GM21423 (cell line): ENCODE data around the gene UBR4.

Source experiments
- ATAC-seq: cut with Tn5 transposase; IDR thresholded peaks from one replicate; pipeline ENCODE4 v1.9.1; 2021; ENCODE audit warnings: mild to moderate bottlenecking, moderate library complexity; ENCODE audit not compliant: unreplicated experiment

Gene UBR4

DNA sequence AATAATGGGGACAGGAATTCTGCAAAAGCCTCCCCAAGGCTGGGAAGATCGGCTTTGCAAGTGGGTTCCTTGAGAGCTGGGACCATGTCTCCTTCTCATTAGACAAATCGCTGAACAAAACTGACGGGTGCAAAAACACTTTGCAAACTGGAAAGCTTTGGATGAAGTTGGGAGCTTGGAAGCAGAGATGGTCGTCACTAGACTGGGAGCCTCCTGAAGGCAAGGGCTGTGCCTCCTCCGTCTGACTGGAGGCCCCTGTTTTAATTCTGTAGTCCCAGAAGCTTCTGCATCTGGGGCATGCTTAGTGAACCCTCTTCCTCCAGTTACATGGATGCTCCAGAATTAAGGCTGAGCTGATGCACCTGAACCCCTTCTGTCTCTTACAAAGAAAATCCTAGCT, 171.3 kb downstream of the UBR4 start:
- no peak for ATAC-seq

DNA sequence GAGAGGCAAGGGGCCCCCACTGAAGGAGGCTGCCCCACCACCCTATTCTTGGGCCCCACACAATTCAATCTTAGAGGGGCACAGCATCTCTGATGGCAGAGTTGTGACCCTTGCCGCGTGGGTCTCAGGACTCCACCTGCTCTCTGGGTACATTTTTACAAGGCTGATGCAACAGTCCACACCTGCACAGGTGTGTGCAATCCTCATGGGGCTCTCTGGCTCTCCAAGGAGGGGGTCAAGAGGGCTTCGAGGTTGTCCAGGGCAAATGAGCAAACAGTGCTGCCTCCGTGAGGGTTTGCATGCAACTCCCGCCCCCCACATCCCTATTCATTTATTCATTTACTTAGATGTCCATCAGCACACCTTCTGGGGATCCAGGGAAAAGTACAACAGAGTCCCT, 172.0 kb downstream of the UBR4 start:
- no peak for ATAC-seq

DNA sequence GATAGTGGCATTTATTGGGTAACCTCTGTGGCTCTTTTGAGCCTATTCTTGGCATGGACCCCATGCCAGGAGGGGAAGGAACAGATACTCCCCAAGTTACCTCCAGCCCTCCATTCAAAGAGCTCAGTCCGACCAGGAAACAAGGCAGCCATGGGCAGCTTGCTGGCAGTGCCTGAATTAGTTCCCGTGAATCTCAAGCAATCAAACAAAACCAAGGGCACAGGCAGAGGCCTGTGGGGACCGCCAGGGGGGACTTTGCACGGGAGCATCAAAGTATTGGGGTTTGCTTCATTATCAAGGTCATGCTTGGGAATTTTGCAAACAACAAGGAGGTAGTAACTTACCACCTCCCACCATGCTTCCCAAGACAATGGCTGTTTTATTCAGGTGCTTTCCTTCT, 172.4 kb downstream of the UBR4 start:
- no peak for ATAC-seq

DNA sequence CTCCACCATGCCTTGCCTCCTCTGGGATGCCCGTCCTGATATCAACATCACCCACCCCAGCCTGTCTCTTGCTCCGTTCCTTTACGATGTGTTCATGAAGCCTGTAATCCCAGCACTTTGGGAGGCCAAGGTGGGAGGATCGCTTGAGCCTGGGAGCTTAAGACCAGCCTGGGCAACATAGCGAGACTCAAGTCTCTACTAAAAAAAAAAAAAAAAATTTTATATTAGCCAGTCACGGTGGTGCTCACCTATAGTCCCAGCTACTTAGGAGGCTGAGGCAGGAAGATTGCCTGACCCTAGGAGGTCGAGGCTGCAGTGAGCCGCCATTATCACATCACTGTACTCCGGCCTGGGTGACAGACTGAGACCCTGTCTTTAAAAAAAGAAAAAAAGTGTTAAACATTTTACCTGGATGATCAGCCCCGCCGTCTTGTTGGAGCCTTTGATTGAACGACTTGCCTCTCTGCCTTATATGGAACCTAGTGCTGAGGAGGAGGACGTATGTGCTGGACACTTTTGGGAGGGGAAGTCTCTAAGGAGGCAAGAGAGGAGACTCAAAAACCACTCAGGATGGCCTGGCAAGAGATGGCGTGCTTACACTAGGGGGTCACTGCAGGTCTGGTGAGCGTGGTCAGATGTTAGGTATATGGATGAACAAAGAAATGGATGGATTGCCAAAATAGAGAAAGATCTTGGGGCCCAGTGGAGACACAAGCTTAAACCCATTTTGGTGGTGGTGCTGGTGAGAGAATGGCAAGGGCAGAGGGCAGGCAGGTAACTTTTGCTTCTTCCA, 173.1 kb downstream of the UBR4 start:
- ATAC-seq: no peak

DNA sequence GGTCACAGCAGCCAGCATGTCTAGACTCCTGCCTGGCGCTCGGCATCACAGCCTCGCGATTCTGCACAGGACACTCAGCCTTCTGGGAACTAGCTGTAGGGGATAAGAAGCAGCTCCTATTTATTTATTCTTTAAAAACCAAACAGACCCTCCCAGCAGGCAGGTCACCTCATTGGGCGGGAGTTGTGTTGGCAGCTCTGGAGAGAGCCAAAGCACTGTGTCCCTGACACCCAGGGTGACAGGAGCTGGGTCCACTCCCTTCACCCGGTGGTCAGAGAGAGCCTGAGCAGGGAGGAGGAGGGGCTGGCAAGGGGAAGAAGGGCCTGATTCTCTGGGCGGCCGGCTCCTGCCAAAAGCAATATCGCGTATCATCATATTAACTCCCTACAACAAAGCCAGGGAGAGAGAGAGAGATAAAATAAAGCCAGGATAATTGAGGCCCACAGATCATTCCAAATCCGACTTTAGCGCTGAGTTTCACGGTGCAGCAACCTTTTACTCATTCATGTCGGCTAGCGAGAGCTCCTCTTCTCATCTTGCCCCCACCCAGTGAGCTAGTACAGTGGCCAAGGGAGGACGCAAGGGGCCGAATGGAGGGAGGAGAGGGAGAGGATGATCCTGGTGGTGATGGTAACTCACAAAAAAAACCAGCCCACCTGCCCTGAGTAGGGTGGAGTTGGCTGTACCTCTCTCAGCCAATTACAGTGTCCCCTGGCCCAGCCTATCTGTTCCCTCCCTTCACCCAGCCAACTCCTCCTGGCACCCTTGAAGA, 173.8 kb downstream of the UBR4 start:
- no peak for ATAC-seq

DNA sequence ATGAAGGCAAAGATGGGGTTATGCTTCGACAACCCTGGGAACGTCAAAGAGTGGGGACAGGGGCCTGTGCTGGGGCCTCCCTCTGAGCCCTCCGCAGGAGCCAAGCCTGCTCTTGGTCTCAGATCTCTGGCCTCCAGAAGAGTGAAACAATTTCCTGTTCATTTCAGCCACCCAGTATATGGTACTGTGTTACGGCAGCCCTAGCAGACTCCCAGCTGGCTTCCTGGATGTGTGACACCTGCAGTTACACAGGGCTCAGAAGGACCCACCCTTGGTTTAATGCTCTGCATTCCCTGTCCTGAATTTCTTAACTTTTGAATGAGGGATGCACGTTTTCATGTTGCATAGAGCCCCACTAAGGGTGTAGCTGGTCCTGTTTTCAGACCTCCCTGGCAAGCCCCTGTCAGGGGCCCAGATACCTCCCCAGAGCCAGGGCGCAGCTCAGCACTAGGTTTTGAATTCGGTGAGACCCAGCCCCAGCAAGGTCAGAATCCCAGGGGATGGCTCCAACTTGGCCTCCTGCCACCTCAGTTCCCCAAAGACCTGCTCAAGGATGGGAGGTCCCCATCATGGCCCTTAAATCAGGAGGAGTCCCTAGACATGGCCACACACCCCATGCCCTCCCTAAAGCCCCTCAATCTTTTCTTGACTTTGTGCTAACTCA, 174.6 kb downstream of the UBR4 start:
- no peak for ATAC-seq

DNA sequence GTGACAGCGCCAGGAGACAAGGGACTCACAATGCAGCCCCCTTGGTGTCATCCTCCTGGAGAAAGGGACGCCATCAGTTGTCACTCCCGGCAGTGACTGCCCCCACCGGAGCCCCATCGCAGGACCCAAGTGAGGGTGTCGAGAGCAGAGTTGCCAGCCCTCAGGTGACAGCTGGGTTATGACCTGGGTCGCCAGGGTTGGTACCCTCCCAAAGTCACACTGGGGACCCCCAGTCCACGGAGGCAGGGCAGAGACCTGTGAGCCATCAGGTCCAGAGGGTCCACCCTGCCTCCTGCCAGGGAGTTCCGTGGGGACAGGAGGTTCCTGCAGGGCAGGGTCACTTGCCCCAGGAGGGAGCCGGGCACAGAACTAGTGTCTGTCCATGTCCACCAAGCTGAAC, 175.3 kb downstream of the UBR4 start:
- no peak for ATAC-seq

DNA sequence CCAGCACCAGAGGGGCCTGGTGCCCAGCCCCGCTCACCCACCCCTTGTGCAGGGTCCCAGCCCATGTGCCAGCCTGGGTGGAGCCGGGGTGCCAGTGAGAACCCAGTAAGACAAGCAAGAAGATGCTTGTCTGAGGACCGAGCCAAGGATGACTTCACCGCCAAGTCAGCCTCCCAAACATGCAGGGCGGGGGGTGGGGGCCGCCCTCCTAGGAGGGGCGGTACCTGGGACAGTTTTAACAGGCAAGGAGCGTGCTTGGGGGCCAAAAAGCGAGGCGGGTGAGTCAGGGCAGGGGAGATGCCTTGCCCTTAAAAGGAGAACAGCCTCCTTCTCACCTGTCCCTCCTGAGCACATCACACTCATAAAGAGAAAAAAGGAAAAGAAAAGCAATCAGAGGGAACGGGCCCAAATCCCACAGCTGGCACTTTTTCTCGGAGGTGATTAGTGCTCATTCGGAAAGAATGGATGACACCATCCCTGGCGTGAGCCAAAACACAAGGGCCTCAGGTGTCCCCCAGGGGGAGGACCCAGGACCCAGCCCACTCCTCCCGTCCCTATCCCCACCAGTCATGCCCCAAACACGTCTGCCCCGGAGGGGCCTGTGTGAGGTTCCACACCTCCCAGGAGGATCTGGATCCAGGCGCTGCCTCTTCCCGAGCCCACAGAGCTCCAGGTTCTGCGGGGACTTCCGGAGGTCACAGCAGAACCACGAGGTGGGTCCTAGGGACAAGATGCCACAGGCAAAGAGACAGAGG, 176.0 kb downstream of the UBR4 start:
- ATAC-seq: no peak

DNA sequence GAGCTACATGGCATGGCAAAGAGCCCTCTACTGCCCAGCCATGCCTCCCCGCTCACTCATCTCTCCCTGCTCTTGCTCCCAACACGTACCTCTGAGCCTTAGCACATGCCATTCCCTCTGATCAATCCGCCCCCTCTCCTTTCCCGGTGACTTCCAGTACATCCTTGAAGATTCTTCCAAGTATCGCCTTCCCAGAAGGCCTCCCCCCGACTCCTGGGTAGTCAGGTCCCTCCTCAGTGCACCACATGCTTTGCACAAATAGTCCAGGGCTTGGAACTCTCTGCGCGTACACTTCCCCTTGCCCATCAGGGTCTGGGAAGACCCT, 176.6 kb downstream of the UBR4 start:
- no peak for ATAC-seq

DNA sequence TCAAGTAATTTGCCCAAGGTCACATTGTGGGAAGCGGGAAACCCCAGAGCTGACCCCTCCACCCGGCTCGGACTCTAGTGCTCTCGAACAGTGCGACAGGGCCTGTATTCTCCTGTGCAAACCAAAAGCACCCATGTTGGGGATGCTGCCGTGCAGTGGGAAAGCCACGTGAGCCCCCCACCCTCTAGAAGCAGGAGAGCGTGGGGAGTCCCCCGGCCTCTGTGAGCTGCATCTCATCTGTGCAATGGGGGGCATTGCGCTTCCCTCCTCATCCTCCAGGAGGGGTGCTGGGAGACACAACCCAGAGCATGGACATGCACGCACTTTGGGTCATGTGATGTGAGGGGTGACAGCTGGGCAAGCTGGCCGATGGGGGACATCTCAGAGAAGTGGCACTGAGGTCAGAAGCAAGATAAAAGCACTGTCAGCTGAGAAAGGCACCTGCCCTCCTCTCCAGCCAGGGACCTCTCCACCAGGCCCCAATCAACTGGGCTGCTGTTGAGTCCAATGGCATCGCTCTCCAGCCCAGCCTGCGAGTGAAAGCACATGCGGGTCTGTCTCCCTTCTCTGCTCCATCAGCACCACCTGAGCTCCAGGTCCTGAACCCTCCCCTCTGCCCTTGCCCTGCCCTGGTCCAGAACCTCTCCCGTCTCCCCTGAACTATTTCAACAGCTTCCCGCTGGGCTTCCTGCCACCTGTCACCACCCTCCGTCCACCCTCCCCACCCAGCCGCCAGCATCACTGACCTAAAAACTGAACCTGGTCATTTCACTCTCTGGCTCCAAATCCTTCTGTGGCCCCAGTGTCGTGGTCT, 177.2 kb downstream of the UBR4 start:
- ATAC-seq: no peak

DNA sequence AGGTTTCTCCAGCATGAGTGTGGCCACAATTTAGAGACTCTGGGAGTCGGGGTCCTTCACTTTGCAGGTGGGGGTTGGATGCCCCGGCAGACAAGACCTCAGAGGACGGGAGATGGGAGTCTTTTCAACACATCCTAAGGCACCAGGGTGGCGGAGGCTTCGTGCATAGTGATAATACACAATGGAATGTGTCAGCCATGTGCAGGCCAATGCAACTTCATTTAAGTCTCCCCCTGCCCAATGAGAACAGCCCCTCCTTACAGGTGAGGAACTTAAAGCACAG, 177.7 kb downstream of the UBR4 start:
- ATAC-seq: no peak

DNA sequence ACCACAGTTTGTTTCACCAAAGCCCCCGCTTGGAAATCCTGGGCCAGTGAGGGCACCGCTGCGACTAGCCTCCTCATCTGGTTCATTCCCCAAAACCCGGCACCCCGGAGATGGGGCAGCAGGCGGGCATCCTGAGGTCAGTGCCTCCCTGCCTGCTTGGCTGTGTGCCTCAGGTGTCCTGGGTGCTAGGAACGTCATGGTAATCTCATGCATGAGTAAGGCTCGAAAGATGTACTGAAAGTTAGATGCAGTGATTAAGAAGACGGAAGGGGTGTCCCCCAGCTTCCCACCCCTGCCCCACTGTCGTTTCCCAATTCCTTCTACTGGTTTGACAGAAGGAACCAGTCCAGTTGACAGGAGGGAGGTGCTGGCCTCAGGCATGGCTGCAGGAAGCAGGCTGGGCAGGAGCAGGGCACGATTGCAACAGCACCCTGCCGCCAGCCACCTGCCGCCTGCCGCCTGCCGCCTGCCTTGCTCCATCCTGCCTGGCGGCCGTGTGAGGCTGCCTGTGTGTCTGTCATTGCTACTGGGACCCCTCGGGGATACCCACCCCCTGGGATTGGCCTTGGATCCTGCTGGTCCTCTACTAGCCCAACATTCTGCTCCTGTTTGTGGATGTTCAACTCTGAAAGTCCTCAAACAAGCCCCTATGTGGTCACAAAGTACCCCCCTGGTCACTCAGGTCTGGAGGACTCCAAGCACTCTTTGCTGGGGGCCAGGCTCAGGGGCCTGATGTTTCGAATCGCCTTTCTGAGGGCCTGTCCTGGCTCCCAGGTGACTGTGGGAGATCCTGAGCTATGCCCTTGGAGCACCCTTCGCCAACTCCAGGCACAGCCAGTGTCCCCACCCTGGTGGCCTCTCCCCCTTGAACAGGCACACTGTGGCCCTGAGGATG, 180.6 kb downstream of the UBR4 start:
- ATAC-seq: no peak

DNA sequence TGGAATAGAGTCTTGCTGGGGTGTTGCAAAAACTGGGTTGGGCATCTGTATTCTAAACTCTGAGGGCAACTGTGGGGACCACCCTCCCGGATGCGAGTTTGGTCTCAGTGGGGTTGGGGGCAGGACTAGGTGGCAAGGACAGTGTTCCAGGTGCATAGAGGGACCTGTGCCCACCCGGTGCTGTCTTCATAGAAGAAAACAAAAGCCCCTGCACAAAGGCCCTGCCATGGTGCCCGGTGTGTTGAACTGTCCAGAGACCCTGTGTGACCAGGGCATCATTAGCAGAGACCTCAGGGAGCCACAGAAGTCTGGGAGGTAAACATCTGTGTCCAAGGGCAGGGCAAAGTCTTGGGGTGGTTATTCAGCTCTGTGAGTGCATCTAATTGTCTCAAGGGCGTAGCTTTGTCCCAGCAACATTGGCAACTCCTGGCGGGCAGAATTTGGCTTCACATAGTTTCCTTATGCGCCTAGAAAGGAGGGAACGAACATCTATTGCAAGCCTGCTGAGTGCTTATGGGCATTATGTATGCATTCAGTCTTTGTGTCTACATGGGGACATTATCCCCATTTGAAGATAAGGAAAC, 181.4 kb downstream of the UBR4 start:
- ATAC-seq: no peak

DNA sequence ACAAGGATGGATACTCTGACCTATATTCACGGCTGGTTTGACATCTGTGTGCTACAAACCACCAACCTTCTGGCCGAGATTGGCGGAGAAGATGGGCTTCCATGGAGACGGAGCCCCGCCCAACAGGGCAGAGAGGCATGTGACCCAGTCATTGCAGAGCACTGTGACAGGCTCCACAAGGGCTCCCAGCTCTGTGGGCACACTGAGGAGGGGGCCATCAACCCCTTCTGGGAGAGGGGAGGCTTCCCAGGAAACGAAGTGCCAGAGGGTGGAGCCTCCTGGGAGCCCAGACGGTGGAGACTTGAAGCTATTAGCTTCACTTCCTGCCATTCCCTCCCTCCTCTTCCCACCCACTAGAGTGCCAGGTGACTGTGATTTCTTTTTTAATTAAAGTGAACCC, 182.0 kb downstream of the UBR4 start:
- ATAC-seq: no peak
